Ovary (tissue), 3 donors: ENCODE data around the gene APBA3.

Experiments used
- CTCF ChIP-seq, 3 donors: fragments of 450-650 bp in 2 of 3; fragments of 200-600 bp in 1 of 3; IDR thresholded peaks; one replicate each; pipeline versions ENCODE4 v1.5.1 to v1.8.0; 2016 to 2022; ENCODE audit warnings: antibody characterized with exemption in 3 of 3, mild to moderate bottlenecking in 1 of 3
- EP300 ChIP-seq: sonication (generic); formaldehyde crosslinking; IDR thresholded peaks from one replicate; pipeline ENCODE4 v1.6.1; 2017; ENCODE audit warnings: antibody characterized with exemption
- POLR2A ChIP-seq: fragments of 450-650 bp; IDR thresholded peaks from one replicate; pipeline ENCODE4 v1.6.1; 2017; ENCODE audit warnings: antibody characterized with exemption, mild to moderate bottlenecking, moderate library complexity
- donor health status: DM: no; HTN: no; CAD: no.

DNA sequence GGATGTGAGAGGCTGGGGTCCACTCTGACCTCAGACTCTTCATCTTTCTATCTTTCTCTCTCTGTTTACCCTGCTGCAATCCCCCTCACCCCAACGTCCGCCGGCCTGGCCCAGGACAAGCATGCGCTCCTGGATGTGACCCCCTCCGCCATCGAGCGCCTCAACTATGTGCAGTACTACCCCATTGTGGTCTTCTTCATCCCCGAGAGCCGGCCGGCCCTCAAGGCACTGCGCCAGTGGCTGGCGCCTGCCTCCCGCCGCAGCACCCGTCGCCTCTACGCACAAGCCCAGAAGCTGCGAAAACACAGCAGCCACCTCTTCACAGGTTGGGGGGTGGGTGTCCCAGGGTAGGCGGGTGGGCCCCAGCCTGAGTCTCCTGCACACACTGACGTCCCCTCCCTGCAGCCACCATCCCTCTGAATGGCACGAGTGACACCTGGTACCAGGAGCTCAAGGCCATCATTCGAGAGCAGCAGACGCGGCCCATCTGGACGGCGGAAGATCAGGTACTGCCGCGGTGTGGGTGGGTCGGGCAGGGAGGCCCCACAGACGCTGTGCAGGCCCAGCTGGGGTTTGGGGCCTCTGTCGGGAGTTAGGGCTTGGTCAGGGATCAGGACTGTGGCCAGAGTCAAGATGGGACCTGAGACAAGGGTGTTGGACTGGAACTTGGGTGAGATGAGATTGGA is 15.0 kb downstream of the APBA3 start:
- no peak for TF ChIP-seq CTCF (IDR thresholded peaks at IDR 0.05)
- TF ChIP-seq EP300 = no peak
- no peak for TF ChIP-seq POLR2A
